Retinal pigment epithelial cell (primary cell): ENCODE measurements around the gene PLXNA2.

Source experiments
- DNase-seq: peaks from one replicate; pipeline ENCODE4 v3.0.0-alpha.2; 2010; ENCODE audit warnings: low read depth
- H3K4me3 ChIP-seq: 2 replicates; pipeline ENCODE4 v1.5.1; 2011; ENCODE audit warnings: mild to moderate bottlenecking, low read length, control low read depth, moderate library complexity
- TF ChIP-seq, protein P1 (sequence below): conservative IDR thresholded peaks from 2 replicates; pipeline ENCODE4 v1.5.1; 2011; ENCODE audit warnings: low read depth, low read length, control low read depth, inconsistent platforms

Gene PLXNA2

DNA sequence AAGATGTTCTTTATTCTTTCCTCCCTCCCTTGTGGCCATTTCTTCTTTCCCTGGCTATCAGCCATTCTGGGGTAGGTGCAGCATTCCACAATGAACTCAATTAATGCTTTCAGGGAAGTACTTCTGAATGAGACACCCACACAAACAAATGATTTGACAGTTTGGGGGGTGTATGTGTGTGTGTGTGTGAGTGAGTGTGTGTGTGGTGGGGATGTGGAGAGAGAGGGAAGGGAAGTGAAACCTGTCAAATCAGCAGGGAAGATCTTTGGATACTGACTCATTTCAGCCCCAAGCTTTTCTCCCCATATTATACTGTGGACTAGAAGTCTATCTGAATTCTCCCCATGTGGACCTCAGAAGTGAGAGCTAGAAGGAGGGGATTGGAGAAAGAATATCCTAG, 178.3 kb downstream of the PLXNA2 start:
- H3K4me3 ChIP-seq, result no peak overlapping the region
- no peak for DNase-seq
- TF ChIP-seq, protein P1, sequence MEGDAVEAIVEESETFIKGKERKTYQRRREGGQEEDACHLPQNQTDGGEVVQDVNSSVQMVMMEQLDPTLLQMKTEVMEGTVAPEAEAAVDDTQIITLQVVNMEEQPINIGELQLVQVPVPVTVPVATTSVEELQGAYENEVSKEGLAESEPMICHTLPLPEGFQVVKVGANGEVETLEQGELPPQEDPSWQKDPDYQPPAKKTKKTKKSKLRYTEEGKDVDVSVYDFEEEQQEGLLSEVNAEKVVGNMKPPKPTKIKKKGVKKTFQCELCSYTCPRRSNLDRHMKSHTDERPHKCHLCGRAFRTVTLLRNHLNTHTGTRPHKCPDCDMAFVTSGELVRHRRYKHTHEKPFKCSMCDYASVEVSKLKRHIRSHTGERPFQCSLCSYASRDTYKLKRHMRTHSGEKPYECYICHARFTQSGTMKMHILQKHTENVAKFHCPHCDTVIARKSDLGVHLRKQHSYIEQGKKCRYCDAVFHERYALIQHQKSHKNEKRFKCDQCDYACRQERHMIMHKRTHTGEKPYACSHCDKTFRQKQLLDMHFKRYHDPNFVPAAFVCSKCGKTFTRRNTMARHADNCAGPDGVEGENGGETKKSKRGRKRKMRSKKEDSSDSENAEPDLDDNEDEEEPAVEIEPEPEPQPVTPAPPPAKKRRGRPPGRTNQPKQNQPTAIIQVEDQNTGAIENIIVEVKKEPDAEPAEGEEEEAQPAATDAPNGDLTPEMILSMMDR, result no peak

DNA sequence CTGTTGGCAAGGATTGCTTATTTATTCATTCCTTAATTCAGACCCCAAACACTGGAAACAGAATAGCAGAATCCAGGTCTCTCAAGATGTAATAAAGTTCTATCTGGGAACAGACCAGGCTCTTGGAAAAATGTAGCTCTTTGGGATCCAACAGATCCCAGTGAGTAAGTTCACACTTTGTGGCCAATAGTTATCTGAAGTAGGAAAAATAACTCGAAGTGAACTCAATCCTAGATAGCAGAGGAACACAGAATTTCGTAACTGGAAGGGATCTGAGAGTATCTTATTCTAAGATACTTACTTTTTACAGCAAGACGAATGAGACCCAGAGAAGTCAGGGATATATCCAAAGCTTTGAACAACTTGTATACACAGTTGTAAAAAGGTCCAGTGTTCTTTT, 182.6 kb downstream of the PLXNA2 start:
- TF ChIP-seq, protein P1, result no peak
- DNase-seq, result no peak
- no peak overlapping the region for H3K4me3 ChIP-seq

DNA sequence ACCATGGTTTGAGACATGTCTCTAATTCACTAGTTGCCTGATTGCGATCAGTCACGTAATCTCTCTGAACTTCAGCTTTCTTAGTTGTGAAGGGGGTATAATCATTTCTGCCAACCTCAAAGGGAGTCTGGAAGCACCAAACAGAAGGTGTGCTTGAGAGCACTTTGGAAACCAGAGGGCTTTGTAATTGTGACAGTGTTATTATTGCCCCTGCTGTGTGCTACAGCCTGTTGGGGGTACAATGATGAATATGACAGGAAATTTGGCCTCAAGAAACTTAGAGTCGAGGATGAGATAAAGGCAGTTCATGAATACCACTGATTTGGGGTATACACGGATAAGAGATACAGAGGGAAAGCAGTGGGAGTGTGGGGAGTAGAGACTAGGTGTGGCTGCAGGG, 183.1 kb downstream of the PLXNA2 start:
- DNase-seq, result no peak
- H3K4me3 ChIP-seq, result no peak overlapping the region
- TF ChIP-seq, protein P1, result no peak

DNA sequence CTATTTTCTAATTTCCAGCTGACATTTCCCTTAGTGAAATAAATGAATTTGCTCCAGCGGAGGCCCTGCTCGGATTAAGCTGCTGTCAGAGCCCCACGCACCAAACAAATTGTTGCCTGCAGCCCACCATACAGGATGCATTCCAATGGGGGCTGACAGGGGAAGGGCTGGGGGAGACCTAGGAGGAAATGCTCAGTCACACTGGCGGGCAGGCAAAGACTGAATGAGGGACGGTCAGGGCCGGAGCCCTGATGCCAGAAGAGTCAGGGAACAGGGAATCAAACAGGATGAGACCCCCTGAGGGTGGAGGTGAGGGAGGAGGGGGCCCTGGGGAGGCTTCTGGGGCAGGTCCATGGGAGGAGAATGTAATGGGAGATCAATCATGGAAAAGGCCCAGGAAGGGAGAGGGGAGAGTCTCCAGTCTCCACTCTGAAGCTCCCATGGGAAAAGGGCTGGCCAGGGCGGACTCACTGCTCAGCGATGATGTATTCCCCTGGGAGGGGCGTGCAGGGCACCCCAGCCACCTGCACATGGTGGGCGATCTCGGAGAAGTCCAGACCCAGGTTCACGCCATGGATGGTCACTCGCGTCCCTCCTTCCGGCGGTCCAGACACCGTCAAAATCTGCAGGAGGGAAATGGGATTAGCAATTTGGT, 183.8 kb downstream of the PLXNA2 start:
- TF ChIP-seq, protein P1, result no peak
- DNase-seq, result no peak
- no peak overlapping the region for H3K4me3 ChIP-seq

DNA sequence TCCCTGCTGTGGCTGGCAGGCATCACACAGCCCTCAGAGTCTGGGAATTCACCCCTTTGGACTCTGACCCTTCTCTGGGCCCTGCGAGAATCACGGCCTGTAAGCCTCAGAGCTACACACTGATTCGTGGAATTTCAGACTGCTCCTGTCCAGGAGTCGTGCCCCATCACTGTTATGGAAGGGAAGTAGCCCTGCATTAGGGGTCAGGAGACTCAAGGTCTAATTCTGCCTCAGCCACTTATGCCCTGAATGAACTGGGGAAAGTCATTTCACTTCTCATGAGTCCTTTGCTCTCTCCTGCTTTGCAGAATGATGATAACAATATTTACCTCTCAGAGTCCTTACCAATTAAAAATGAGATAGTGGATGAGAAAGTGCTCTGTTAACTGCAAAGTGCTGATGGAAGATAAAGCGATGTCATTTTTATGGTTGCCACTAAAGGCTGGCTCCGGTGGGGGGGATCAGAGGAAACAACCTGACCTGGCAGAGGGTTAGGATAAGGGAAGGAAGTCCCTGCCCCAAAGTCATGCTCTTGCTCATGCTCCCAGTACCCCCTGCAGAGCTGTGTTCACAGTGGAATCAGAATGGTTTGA, 184.7 kb downstream of the PLXNA2 start:
- H3K4me3 ChIP-seq, result no peak overlapping the region
- TF ChIP-seq, protein P1, result no peak
- DNase-seq, result no peak

DNA sequence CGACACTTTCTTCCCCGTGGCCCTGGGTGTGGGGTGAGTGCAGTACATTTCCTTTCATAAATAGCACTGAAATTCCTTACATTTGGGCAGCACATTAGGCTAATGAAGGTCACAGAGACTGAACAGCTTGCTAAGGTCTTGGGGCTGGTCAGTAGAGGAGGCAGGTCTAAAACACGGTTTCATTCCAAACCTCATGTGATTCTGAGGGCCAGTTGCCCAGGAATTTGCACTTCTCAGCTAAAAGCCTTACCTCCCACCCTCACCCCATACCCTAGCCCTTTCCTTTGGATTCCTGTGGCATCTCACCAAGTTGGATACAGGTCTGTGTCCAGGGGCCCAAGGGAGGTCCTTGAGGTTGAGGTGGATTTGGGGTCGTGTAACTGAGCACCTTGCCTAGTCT, 185.4 kb downstream of the PLXNA2 start:
- no peak for DNase-seq

GRCh38 chr1:208058267-208058666, 185.9 kb downstream of the PLXNA2 start:
- TF ChIP-seq, protein P1, result no peak
- DNase-seq, result no peak
- no peak overlapping the region for H3K4me3 ChIP-seq

More for the DNA sequence above, 185.4 kb downstream of the PLXNA2 start:
- TF ChIP-seq, protein P1, result no peak
- H3K4me3 ChIP-seq, result no peak overlapping the region
